HEK293 (cell line): Measurements from ENCODE around the gene CCNI.

Experiments used
- CTCF ChIA-PET: fragments of 350-600 bp; formaldehyde crosslinking; extraction: SDS; loops from one replicate; lab custom pipeline; 2021; ENCODE audit warnings: antibody characterized with exemption; lab: Yijun Ruan, JAX
- POLR2A ChIA-PET: fragments of 300-600 bp; formaldehyde crosslinking; extraction: SDS; loops from one replicate; lab custom pipeline; 2020; ENCODE audit warnings: antibody characterized with exemption, inconsistent platforms; lab: Yijun Ruan, JAX
- H3K27ac ChIP-seq: fragments of 200-500 bp; sonication (Bioruptor generic); 2 replicates; pipeline ENCODE4 v1.5.1; 2014; ENCODE audit warnings: low read depth, low read length, control low read depth, inconsistent platforms; ENCODE audit errors: extremely low read depth
- H3K36me3 ChIP-seq, 2 experiments: fragments of 200-500 bp in 1 of 2; sonication (Bioruptor generic) in 1 of 2; 1 replicate in 1 of 2; 2 replicates in 1 of 2; pipeline ENCODE4 v1.5.1; 2014 to 2017; ENCODE audit warnings: inconsistent platforms in 2 of 2, low read length in 2 of 2; ENCODE audit not compliant: control insufficient read depth in 2 of 2, insufficient read depth in 1 of 2
- H3K4me1 ChIP-seq: fragments of 200-500 bp; sonication (Bioruptor generic); 2 replicates; pipeline ENCODE4 v1.5.1; 2014; ENCODE audit warnings: mild to moderate bottlenecking, low read length, inconsistent platforms; ENCODE audit not compliant: control insufficient read depth, insufficient read depth
- H3K4me3 ChIP-seq: 2 replicates; pipeline ENCODE4 v1.5.1; 2011; ENCODE audit warnings: low read depth, mild to moderate bottlenecking, control low read depth, low read length, moderate library complexity
- H3K9me3 ChIP-seq: fragments of 200-500 bp; sonication (Bioruptor generic); 2 replicates; pipeline ENCODE4 v1.5.1; 2014; ENCODE audit warnings: low read depth, low read length, inconsistent platforms; ENCODE audit not compliant: control insufficient read depth, insufficient read depth
- GFI1B ChIP-seq: fragments of 450-650 bp; formaldehyde crosslinking; IDR thresholded peaks from 2 replicates; pipeline ENCODE4 v1.5.1; 2016; ENCODE audit warnings: missing biosample characterization, missing genetic modification characterization
- KLF7 ChIP-seq: fragments of 450-650 bp; formaldehyde crosslinking; IDR thresholded peaks from 2 replicates; pipeline ENCODE4 v1.5.1; 2016; ENCODE audit warnings: missing biosample characterization, missing genetic modification characterization, borderline replicate concordance
- SETDB1 ChIP-seq: IDR thresholded peaks from one replicate; pipeline ENCODE4 v1.6.1; 2017; ENCODE audit warnings: mild to moderate bottlenecking, low read length, moderate library complexity, mixed read lengths; ENCODE audit not compliant: insufficient read length
- TRIM28 ChIP-seq: IDR thresholded peaks from 2 replicates; pipeline ENCODE4 v1.6.1; 2011; ENCODE audit warnings: low read length, control low read depth, borderline replicate concordance
- ZNF133 ChIP-seq: fragments of 450-650 bp; formaldehyde crosslinking; IDR thresholded peaks from 2 replicates; pipeline ENCODE4 v1.5.1; 2016; ENCODE audit warnings: missing biosample characterization, missing genetic modification characterization
- ZNF211 ChIP-seq: fragments of 450-650 bp; formaldehyde crosslinking; IDR thresholded peaks from 2 replicates; pipeline ENCODE4 v1.5.1; 2016; ENCODE audit warnings: low read depth, missing biosample characterization, missing genetic modification characterization
- ZNF223 ChIP-seq: fragments of 450-650 bp; formaldehyde crosslinking; IDR thresholded peaks from 2 replicates; pipeline ENCODE4 v1.5.1; 2016; ENCODE audit warnings: missing biosample characterization, missing genetic modification characterization
- ZNF23 ChIP-seq: fragments of 450-650 bp; formaldehyde crosslinking; IDR thresholded peaks from 2 replicates; pipeline ENCODE4 v1.5.1; 2016; ENCODE audit warnings: missing biosample characterization, missing genetic modification characterization, borderline replicate concordance
- ZNF274 ChIP-seq, 2 experiments: fragments of 200-500 bp in 1 of 2; fragments of 450-650 bp in 1 of 2; sonication (Bioruptor generic) in 1 of 2; formaldehyde crosslinking in 1 of 2; IDR thresholded peaks; 2 replicates each; pipeline versions ENCODE4 v1.5.1 to v1.6.1; 2014 to 2016; ENCODE audit warnings: borderline replicate concordance in 1 of 2, inconsistent platforms in 1 of 2, low read length in 1 of 2, missing biosample characterization in 1 of 2, missing genetic modification characterization in 1 of 2
- ZNF585B ChIP-seq: fragments of 450-650 bp; formaldehyde crosslinking; IDR thresholded peaks from 2 replicates; pipeline ENCODE4 v1.5.1; 2016; ENCODE audit warnings: missing biosample characterization, missing genetic modification characterization
- ZNF658 ChIP-seq: fragments of 450-650 bp; formaldehyde crosslinking; IDR thresholded peaks from 2 replicates; pipeline ENCODE4; 2016; ENCODE audit warnings: missing biosample characterization, missing genetic modification characterization
- ZNF747 ChIP-seq: fragments of 450-650 bp; formaldehyde crosslinking; IDR thresholded peaks from 2 replicates; pipeline ENCODE4 v1.5.1; 2016; ENCODE audit warnings: missing biosample characterization, missing genetic modification characterization
- ZNF777 ChIP-seq: fragments of 450-650 bp; formaldehyde crosslinking; IDR thresholded peaks from 2 replicates; pipeline ENCODE4 v1.5.1; 2017; ENCODE audit warnings: missing biosample characterization, missing genetic modification characterization, borderline replicate concordance
- ZNF830 ChIP-seq: fragments of 450-650 bp; IDR thresholded peaks from 2 replicates; pipeline ENCODE4 v1.5.0; 2018; ENCODE audit warnings: missing biosample characterization, missing genetic modification characterization, low read depth, mild to moderate bottlenecking, moderate library complexity
- TF ChIP-seq, protein P1 (sequence below): fragments of 450-650 bp; formaldehyde crosslinking; IDR thresholded peaks from 2 replicates; pipeline ENCODE4 v1.5.1; 2016; ENCODE audit warnings: missing biosample characterization, missing genetic modification characterization
- TF ChIP-seq, protein P2 (sequence below): fragments of 450-650 bp; formaldehyde crosslinking; optimal IDR thresholded peaks from 2 replicates; pipeline ENCODE3; 2016; ENCODE audit warnings: missing biosample characterization, mild to moderate bottlenecking, missing genetic modification characterization
- TF ChIP-seq, protein P3 (sequence below): fragments of 450-650 bp; formaldehyde crosslinking; IDR thresholded peaks from 2 replicates; pipeline ENCODE4 v1.5.0; 2017; ENCODE audit warnings: missing biosample characterization, missing genetic modification characterization, borderline replicate concordance
- TF ChIP-seq, protein P4 (sequence below): fragments of 450-650 bp; formaldehyde crosslinking; IDR thresholded peaks from 2 replicates; pipeline ENCODE4 v1.5.1; 2017; ENCODE audit warnings: missing biosample characterization, missing genetic modification characterization
- TF ChIP-seq, protein P5 (sequence below): fragments of 450-650 bp; formaldehyde crosslinking; IDR thresholded peaks from 2 replicates; pipeline ENCODE4 v1.5.1; 2016; ENCODE audit warnings: missing biosample characterization, missing genetic modification characterization
- TF ChIP-seq, protein P6 (sequence below): fragments of 450-650 bp; formaldehyde crosslinking; IDR thresholded peaks from 2 replicates; pipeline ENCODE4 v1.5.1; 2016; ENCODE audit warnings: missing biosample characterization, missing genetic modification characterization

The CCNI gene

DNA sequence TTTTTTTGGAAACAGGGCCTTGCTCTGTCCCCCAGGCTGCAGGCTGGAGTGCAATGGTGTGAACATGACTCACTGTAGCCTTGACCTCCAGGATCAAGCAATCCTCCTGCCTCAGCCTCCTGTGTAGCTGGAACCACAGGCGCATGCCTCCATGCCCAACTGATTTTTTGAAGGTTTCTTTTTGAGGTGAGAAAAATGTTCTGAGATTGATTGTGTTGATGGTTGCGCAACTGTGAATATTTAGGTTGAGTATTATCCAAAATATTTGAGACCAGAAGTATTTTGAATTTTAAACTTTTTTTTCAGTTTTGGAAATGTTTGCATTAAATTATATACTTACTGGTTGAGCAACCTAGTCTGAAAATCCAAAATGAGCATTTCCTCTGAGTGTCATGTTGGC lies 2.6 kb upstream of the CCNI start (continued):
- TF ChIP-seq, protein P1, sequence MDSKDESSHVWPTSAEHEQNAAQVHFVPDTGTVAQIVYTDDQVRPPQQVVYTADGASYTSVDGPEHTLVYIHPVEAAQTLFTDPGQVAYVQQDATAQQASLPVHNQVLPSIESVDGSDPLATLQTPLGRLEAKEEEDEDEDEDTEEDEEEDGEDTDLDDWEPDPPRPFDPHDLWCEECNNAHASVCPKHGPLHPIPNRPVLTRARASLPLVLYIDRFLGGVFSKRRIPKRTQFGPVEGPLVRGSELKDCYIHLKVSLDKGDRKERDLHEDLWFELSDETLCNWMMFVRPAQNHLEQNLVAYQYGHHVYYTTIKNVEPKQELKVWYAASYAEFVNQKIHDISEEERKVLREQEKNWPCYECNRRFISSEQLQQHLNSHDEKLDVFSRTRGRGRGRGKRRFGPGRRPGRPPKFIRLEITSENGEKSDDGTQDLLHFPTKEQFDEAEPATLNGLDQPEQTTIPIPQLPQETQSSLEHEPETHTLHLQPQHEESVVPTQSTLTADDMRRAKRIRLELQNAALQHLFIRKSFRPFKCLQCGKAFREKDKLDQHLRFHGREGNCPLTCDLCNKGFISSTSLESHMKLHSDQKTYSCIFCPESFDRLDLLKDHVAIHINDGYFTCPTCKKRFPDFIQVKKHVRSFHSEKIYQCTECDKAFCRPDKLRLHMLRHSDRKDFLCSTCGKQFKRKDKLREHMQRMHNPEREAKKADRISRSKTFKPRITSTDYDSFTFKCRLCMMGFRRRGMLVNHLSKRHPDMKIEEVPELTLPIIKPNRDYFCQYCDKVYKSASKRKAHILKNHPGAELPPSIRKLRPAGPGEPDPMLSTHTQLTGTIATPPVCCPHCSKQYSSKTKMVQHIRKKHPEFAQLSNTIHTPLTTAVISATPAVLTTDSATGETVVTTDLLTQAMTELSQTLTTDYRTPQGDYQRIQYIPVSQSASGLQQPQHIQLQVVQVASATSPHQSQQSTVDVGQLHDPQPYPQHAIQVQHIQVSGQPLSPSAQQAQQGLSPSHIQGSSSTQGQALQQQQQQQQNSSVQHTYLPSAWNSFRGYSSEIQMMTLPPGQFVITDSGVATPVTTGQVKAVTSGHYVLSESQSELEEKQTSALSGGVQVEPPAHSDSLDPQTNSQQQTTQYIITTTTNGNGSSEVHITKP (tag by site-specific recombination), result no peak
- no peak for TF ChIP-seq ZNF133
- TF ChIP-seq ZNF23 (tag by site-specific recombination), result no peak
- no peak for TF ChIP-seq ZNF585B (tag by site-specific recombination)
- TF ChIP-seq KLF7 (tag by site-specific recombination), result no peak
- no peak for TF ChIP-seq ZNF830 (tag by site-specific recombination)
- TF ChIP-seq, protein P2, sequence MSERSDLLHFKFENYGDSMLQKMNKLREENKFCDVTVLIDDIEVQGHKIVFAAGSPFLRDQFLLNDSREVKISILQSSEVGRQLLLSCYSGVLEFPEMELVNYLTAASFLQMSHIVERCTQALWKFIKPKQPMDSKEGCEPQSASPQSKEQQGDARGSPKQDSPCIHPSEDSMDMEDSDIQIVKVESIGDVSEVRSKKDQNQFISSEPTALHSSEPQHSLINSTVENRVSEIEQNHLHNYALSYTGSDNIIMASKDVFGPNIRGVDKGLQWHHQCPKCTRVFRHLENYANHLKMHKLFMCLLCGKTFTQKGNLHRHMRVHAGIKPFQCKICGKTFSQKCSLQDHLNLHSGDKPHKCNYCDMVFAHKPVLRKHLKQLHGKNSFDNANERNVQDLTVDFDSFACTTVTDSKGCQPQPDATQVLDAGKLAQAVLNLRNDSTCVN (tag by site-specific recombination), result no peak
- TF ChIP-seq ZNF777, result no peak
- no peak for TF ChIP-seq TRIM28
- no peak for TF ChIP-seq GFI1B (tag by site-specific recombination)
- TF ChIP-seq, protein P3, sequence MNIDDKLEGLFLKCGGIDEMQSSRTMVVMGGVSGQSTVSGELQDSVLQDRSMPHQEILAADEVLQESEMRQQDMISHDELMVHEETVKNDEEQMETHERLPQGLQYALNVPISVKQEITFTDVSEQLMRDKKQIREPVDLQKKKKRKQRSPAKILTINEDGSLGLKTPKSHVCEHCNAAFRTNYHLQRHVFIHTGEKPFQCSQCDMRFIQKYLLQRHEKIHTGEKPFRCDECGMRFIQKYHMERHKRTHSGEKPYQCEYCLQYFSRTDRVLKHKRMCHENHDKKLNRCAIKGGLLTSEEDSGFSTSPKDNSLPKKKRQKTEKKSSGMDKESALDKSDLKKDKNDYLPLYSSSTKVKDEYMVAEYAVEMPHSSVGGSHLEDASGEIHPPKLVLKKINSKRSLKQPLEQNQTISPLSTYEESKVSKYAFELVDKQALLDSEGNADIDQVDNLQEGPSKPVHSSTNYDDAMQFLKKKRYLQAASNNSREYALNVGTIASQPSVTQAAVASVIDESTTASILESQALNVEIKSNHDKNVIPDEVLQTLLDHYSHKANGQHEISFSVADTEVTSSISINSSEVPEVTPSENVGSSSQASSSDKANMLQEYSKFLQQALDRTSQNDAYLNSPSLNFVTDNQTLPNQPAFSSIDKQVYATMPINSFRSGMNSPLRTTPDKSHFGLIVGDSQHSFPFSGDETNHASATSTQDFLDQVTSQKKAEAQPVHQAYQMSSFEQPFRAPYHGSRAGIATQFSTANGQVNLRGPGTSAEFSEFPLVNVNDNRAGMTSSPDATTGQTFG, result no peak
- TF ChIP-seq, protein P4, sequence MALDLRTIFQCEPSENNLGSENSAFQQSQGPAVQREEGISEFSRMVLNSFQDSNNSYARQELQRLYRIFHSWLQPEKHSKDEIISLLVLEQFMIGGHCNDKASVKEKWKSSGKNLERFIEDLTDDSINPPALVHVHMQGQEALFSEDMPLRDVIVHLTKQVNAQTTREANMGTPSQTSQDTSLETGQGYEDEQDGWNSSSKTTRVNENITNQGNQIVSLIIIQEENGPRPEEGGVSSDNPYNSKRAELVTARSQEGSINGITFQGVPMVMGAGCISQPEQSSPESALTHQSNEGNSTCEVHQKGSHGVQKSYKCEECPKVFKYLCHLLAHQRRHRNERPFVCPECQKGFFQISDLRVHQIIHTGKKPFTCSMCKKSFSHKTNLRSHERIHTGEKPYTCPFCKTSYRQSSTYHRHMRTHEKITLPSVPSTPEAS (tag by site-specific recombination), result no peak

DNA sequence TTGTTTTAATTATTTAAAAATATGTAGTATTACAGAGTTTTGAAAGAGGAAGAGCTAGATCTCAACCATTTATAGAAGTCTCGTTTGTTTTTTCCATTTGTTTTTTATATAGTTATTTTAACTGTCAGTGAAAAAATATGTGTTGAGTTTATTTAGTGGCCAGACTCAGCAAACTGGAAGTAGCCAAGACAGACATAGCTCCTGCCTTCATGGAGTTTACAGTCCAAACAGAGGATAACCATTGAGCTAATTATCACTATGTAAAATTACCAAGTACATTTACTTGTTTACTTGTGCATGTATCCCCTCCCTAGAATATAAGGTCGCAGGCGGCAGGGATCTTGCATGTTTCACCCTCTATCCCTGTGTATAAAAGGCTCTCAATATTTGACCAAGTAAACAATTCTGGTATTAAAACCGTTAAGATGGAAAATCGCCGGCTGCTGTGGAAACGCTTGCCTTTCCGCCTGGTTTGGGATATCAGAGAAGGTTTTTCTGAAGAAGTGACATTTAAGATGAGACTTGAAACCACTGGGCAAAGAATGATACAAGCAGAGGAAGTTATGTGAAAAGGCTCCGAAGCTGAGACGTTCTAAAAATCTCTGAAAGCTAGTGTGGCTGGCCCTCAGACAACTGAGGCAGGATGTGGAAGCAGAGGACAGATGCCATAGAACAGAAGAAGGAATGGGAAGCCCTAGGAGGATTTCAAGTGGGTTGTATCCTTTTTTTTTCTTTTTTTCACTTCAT lies 1.3 kb upstream of the CCNI start:
- H3K4me3 ChIP-seq, result no peak overlapping the region
- H3K36me3 ChIP-seq, result no peaks in the 10 kb centered on the region
- no peak overlapping the region for H3K27ac ChIP-seq
- no peaks in the 10 kb centered on the region for H3K9me3 ChIP-seq
- H3K4me1 ChIP-seq, result no peaks in the 10 kb centered on the region
- POLR2A ChIA-PET, result interaction anchor here (0.7 kb wide), 1 partner anchor 388 kb away, joined by 4 read pairs; no protein-coding TSS in a partner anchor
- CTCF ChIA-PET, result no interaction called here
- TF ChIP-seq ZNF211 (tag by site-specific recombination) (no peak), SETDB1 (no peak), ZNF658 (tag by site-specific recombination) (no peak), ZNF747 (tag by site-specific recombination) (no peak), ZNF223 (no peak), ZNF274 (IDR thresholded peaks at IDR 0.05; ENCODE audit: low read length) (no peak), ZNF274 (tag by site-specific recombination; IDR thresholded peaks at IDR 0.05; ENCODE audit: borderline replicate concordance) (no peak)
- TF ChIP-seq, protein P5, sequence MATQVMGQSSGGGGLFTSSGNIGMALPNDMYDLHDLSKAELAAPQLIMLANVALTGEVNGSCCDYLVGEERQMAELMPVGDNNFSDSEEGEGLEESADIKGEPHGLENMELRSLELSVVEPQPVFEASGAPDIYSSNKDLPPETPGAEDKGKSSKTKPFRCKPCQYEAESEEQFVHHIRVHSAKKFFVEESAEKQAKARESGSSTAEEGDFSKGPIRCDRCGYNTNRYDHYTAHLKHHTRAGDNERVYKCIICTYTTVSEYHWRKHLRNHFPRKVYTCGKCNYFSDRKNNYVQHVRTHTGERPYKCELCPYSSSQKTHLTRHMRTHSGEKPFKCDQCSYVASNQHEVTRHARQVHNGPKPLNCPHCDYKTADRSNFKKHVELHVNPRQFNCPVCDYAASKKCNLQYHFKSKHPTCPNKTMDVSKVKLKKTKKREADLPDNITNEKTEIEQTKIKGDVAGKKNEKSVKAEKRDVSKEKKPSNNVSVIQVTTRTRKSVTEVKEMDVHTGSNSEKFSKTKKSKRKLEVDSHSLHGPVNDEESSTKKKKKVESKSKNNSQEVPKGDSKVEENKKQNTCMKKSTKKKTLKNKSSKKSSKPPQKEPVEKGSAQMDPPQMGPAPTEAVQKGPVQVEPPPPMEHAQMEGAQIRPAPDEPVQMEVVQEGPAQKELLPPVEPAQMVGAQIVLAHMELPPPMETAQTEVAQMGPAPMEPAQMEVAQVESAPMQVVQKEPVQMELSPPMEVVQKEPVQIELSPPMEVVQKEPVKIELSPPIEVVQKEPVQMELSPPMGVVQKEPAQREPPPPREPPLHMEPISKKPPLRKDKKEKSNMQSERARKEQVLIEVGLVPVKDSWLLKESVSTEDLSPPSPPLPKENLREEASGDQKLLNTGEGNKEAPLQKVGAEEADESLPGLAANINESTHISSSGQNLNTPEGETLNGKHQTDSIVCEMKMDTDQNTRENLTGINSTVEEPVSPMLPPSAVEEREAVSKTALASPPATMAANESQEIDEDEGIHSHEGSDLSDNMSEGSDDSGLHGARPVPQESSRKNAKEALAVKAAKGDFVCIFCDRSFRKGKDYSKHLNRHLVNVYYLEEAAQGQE (tag by site-specific recombination), result no peak
- TF ChIP-seq, protein P6, sequence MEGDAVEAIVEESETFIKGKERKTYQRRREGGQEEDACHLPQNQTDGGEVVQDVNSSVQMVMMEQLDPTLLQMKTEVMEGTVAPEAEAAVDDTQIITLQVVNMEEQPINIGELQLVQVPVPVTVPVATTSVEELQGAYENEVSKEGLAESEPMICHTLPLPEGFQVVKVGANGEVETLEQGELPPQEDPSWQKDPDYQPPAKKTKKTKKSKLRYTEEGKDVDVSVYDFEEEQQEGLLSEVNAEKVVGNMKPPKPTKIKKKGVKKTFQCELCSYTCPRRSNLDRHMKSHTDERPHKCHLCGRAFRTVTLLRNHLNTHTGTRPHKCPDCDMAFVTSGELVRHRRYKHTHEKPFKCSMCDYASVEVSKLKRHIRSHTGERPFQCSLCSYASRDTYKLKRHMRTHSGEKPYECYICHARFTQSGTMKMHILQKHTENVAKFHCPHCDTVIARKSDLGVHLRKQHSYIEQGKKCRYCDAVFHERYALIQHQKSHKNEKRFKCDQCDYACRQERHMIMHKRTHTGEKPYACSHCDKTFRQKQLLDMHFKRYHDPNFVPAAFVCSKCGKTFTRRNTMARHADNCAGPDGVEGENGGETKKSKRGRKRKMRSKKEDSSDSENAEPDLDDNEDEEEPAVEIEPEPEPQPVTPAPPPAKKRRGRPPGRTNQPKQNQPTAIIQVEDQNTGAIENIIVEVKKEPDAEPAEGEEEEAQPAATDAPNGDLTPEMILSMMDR, result no peak
